Retinal pigment epithelial cell (primary cell): Measurements from ENCODE around the gene TFAM.
"Not testable (repeated sequence)": the region's sequence is repeated elsewhere in the genome, so short reads cannot be mapped to it uniquely, and the experiment has no call there.

Source experiments
- DNase-seq: peaks from one replicate; pipeline ENCODE4 v3.0.0-alpha.2; 2010; ENCODE audit warnings: low read depth
- H3K4me3 ChIP-seq: 2 replicates; pipeline ENCODE4 v1.5.1; 2011; ENCODE audit warnings: mild to moderate bottlenecking, low read length, control low read depth, moderate library complexity
- CTCF ChIP-seq: conservative IDR thresholded peaks from 2 replicates; pipeline ENCODE4 v1.5.1; 2011; ENCODE audit warnings: low read depth, low read length, control low read depth, inconsistent platforms

The TFAM gene

GRCh38 chr10:58409956-58410610 is 24.9 kb downstream of the TFAM start:
- no peak for TF ChIP-seq CTCF
- no peak overlapping the region for H3K4me3 ChIP-seq
- DNase-seq = no peak

GRCh38 chr10:58412502-58412961 is 27.3 kb downstream of the TFAM start:
- peak; percentile 19 for DNase-seq
- no peak for TF ChIP-seq CTCF
- H3K4me3 ChIP-seq = no peak overlapping the region

GRCh38 chr10:58414270-58415041 is 29.2 kb downstream of the TFAM start:
- TF ChIP-seq CTCF = peak; percentile 45
- H3K4me3 ChIP-seq = no peak overlapping the region
- DNase-seq = peak; percentile 13

GRCh38 chr10:58415757-58416156 is 30.5 kb downstream of the TFAM start:
- H3K4me3 ChIP-seq = no peak overlapping the region
- DNase-seq = no peak
- TF ChIP-seq CTCF = no peak

GRCh38 chr10:58417902-58418301 is 32.7 kb downstream of the TFAM start:
- not testable (repeated sequence) for DNase-seq

GRCh38 chr10:58424176-58424575 is 39.0 kb downstream of the TFAM start:
- no peak overlapping the region for H3K4me3 ChIP-seq
- TF ChIP-seq CTCF = no peak
- no peak for DNase-seq

More at GRCh38 chr10:58417902-58418301, 32.7 kb downstream of the TFAM start:
- not testable (repeated sequence) for H3K4me3 ChIP-seq

GRCh38 chr10:58428436-58428835 is 43.2 kb downstream of the TFAM start:
- H3K4me3 ChIP-seq, DNase-seq: not testable (repeated sequence)

- no peak for TF ChIP-seq CTCF
- H3K4me3 ChIP-seq = no peak overlapping the region
- no peak for DNase-seq
Observed at GRCh38 chr10:58431903-58432302, 46.7 kb downstream of the TFAM start.
